Measurements from ENCODE around the gene ANKS4B.
"Not testable (repeated sequence)": the region's sequence is repeated elsewhere in the genome, so short reads cannot be mapped to it uniquely, and the experiment has no call there.

The ANKS4B gene, protein sequence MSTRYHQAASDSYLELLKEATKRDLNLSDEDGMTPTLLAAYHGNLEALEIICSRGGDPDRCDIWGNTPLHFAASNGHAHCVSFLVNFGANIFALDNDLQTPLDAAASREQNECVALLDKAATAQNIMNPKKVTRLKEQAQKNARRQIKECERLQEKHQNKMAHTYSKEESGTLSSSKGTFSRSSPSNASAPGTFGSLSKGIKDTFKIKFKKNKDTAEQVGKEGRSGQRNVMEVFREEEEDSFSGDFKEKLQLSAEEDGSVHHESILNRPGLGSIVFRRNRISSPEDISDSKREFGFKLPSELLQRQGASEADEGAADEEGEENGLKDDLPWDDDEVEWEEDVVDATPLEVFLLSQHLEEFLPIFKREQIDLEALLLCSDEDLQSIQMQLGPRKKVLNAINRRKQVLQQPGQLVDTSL

DNA sequence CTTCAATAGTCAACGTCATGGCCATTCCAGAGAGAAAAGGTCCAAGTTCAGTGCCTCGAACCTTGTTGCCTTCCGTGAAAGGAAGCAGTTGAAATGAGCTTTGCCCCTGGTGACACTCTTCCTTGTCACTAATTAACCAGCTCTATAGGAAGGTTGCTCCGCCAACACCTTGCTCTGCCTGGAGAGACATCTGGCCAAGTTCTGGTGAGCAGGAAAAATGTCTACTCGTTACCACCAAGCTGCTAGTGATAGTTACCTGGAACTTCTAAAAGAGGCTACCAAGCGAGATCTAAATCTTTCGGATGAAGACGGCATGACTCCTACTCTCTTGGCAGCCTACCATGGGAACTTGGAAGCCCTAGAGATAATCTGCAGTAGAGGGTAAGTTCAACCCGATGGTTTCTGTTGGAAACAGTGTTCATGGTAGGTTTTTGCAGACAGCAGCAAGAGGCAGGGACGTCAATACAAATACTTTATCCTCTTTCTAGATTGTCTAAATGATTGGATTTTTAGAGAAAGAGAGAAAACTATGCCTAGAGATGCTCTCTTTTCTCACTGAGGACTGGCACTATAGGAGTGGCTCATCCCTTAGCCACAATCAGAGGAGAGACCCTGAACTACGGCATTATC lies at the start of gene ANKS4B:
ANKS4B (plus strand) TSS at position 179 of the 630 bp plus-strand sequence; CDS start at position 218, 39 bp downstream.
- DNase-seq: no peak

DNA sequence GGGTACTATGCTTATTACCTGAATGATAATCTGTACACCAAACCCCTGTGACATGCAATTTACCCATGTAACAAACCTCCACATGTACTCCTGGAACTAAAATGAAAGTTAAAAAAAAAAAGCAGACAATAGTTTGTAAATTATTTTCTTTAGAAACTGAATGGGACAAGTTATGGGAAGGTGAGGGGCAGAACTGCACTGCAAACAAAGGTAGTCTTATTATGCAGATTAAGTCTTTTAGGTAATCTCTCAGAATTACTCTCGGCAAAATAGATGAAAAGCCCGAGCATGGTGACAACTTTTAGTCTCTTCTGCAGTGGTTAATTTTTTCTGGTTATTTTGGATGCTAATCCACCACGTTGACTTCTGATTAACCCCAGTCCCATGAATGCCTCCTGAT lies 49.5 kb upstream of the ANKS4B start:
- DNase-seq: no peak

DNA sequence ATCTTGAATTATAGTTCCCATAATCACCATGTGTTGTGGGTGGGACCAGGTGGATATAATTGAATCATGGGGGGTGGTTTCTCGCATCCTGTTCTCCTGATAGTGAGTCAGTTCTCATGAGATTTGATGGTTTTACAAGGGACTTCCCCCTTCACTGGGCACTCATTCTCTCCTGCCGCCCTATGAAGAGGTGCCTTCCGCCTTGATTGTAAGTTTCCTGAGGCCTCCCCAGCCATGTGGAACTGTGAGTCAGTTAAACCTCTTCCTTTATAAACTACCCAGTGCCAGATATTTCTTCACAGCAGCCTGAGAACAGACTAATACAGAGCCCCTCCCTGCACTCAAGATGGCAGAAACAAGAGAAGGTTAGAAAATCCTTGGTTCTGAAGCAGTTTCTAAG lies 48.7 kb upstream of the ANKS4B start:
- no peak for DNase-seq

- DNase-seq: no peak
Observed at GRCh38 chr16:21185659-21186325, 47.7 kb upstream of the ANKS4B start.

DNA sequence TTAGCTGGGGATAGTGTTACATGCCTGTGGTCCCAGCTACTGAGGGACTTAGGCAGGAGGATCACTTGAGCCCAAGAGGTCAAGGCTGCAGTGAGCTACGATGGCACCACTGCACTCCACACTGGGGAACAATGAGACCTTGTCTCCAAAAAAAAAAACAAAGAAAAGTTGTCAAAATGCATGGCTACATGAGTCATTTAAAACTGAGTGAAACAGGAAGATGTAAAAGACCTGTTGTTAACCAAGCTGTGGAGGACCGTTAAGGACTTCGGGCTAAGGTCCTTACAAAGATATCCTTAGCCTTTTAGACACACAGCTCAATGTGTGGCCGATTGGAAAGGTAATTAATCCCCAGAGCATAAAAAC lies 47.2 kb upstream of the ANKS4B start:
- DNase-seq: no peak

DNA sequence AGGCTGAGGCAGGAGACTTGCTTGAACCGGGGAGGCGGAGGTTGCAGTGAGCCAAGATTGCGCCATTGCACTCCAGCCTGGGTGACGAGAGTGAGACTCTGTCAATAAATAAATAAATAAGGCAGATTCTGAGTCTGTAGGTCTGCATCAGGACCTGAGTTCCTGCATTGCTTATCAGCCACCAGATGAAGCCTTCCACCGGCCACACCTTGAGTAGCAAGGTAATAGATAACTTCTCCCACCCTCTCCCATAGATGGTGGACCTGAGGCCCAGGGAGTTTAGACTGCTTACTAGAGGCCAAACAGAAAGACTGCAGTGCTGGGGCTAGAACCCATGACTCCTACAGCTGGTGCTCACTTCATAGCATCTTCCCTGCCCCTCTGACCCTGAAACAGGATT lies 44.2 kb upstream of the ANKS4B start:
- no peak for DNase-seq

- DNase-seq: no peak
Observed at GRCh38 chr16:21190013-21190412, 43.5 kb upstream of the ANKS4B start.

DNA sequence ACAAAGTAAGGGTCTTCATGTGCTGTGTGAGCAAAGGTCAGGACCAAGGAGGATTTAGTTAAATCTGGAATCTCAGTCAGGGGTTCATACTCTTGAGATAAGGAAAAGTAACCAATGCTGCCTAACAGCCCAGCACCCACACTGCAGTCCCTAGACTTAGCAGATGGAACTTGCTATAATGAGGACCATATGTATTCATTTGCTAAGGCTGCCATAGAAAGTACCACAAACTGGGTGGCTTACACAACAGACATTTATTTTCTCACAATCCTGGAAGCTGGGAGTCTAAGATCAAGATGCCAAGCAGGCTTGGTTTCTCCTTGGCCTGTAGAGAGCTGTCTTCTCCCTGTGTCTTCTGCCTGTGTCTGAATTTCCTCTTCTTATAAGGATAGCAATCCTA lies 42.9 kb upstream of the ANKS4B start:
- no peak for DNase-seq

GRCh38 chr16:21192991-21193390 lies 40.5 kb upstream of the ANKS4B start:
- DNase-seq: no peak

- no peak for DNase-seq
Observed at GRCh38 chr16:21194771-21195301, 38.7 kb upstream of the ANKS4B start.

GRCh38 chr16:21195330-21195729 lies 38.2 kb upstream of the ANKS4B start:
- not testable (repeated sequence) for DNase-seq

DNA sequence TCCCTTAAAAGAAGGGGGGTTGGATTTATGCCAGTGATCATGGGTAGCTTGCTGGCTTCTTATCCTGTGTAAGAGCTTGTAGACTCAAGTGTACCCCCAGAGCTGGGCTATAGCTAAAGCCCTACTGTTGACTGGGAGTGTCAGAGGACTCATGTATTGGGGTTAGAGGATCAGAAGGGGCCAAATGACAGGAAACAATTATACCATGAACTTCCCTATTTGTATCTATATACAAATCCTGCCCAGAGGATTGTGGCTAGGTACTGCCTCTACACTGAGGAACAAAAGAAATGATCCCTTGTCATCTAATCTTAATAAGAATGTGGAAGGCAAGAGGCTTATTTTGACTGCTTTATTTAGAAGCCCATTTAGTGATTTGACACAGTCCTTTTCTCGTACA lies 36.4 kb upstream of the ANKS4B start:
- no peak for DNase-seq

- no peak for DNase-seq
Observed at GRCh38 chr16:21197621-21198020, 35.9 kb upstream of the ANKS4B start.

GRCh38 chr16:21199607-21200218 lies 33.8 kb upstream of the ANKS4B start:
- DNase-seq: no peak

GRCh38 chr16:21203155-21203797 lies 30.2 kb upstream of the ANKS4B start:
- DNase-seq: no peak

- DNase-seq: no peak
Observed at GRCh38 chr16:21205303-21205702, 28.2 kb upstream of the ANKS4B start.

- no peak for DNase-seq
Observed at GRCh38 chr16:21206550-21206949, 26.9 kb upstream of the ANKS4B start.

- no peak for DNase-seq
Observed at GRCh38 chr16:21208446-21209230, 24.9 kb upstream of the ANKS4B start.

DNA sequence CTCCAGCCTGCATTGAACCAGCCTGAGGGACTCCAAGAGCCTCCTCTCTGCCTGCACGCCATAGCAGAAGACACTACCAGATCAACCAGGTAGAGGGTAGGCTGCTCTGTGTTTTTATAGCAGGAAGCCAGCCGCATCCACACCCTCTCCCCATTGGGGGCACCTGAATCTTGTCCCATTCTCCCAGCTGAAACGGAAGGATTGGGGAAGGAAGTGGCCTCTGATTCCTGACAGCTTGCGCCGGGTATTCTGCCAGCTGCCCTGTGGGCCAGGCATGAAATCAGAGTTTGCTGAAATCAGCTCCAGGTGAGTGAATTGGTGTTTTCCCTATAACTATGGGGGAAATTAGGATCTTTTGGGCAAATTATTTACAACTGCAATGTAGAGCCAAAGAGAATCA lies 22.0 kb upstream of the ANKS4B start, which contains the start of gene ZP2:
ZP2 (minus strand) TSS at position 89 of the 400 bp plus-strand sequence; CDS start at position 62, 27 bp downstream.
- DNase-seq: no peak

GRCh38 chr16:21214086-21214485 lies 19.4 kb upstream of the ANKS4B start:
- no peak for DNase-seq

DNA sequence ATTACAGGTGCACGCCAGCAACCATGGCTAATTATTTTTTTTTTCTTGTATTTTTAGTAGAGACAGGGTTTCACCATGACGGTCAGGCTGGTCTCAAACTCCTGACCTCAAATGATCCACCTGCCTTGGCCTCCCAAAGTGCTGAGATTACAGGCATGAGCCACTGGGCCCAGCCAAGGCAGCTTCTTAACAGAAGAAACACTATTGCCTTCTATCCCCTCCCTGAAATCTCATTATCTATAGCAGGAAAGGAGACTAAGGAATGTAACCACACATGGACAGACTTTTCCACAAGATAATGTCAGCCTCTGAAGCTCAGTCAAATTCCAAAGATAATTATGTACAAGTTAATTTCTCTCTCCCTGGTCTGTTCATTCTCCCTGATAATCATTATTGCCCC lies 16.4 kb upstream of the ANKS4B start:
- no peak for DNase-seq

- DNase-seq: no peak
Observed at GRCh38 chr16:21218153-21218552, 15.3 kb upstream of the ANKS4B start.

All from NCI-H187 (cell line).